Activated naive CD4-positive, alpha-beta T cell treated with anti-CD3 and anti-CD28 coated beads, Interleukin-2, amount 50 U/mL, for 16 hours (primary cell): ENCODE results near the gene RIMBP2.
"Not testable (repeated sequence)": the region's sequence is repeated elsewhere in the genome, so short reads cannot be mapped to it uniquely, and the experiment has no call there.

Experiments used
- DNase-seq: peaks from one replicate; pipeline ENCODE4 v3.0.0-alpha.2; 2020

Gene RIMBP2

GRCh38 chr12:130703733-130704375, 12.2 kb downstream of the RIMBP2 start:
- DNase-seq: no peak

- DNase-seq: no peak
These were observed 12.9 kb downstream of the RIMBP2 start for GRCh38 chr12:130702966-130703732.

- DNase-seq: no peak
These were observed 14.7 kb downstream of the RIMBP2 start for GRCh38 chr12:130701402-130701744.

- DNase-seq: no peak
These were observed 15.4 kb downstream of the RIMBP2 start for GRCh38 chr12:130700492-130701401.

GRCh38 chr12:130698106-130698505, 18.0 kb downstream of the RIMBP2 start:
- no peak for DNase-seq

GRCh38 chr12:130696379-130697100, 19.6 kb downstream of the RIMBP2 start:
- no peak for DNase-seq

- DNase-seq: no peak
These were observed 21.0 kb downstream of the RIMBP2 start for GRCh38 chr12:130695061-130695460.

GRCh38 chr12:130689408-130690405, 26.4 kb downstream of the RIMBP2 start:
- DNase-seq: no peak

GRCh38 chr12:130688999-130689398, 27.1 kb downstream of the RIMBP2 start:
- not testable (repeated sequence) for DNase-seq

- no peak for DNase-seq
These were observed 28.0 kb downstream of the RIMBP2 start for GRCh38 chr12:130687796-130688778.

GRCh38 chr12:130687190-130687589, 28.9 kb downstream of the RIMBP2 start:
- DNase-seq: no peak

- DNase-seq: no peak
These were observed 29.5 kb downstream of the RIMBP2 start for GRCh38 chr12:130686511-130686991.

- no peak for DNase-seq
These were observed 30.2 kb downstream of the RIMBP2 start for GRCh38 chr12:130685850-130686249.

- no peak for DNase-seq
These were observed 30.8 kb downstream of the RIMBP2 start for GRCh38 chr12:130685250-130685787.

GRCh38 chr12:130683811-130684210, 32.3 kb downstream of the RIMBP2 start:
- no peak for DNase-seq

- no peak for DNase-seq
These were observed 33.0 kb downstream of the RIMBP2 start for GRCh38 chr12:130683080-130683479.

- DNase-seq: no peak
These were observed 35.6 kb downstream of the RIMBP2 start for GRCh38 chr12:130680451-130680990.

GRCh38 chr12:130677957-130678558, 38.0 kb downstream of the RIMBP2 start:
- DNase-seq: no peak

- no peak for DNase-seq
These were observed 40.3 kb downstream of the RIMBP2 start for GRCh38 chr12:130675791-130676190.
